Measurements from ENCODE around the gene NHLH2.

NHLH2 gene

GRCh38 chr1:115791816-115792215, 49.1 kb downstream of the NHLH2 start:
- no peak overlapping the region for H2BK15ac ChIP-seq (ENCODE audit: low read depth, poor library complexity, severe bottlenecking)
- H3K79me1 ChIP-seq (replicated peaks; ENCODE audit: low read length, poor library complexity, severe bottlenecking): no peaks in the 10 kb centered on the region
- H3K9ac ChIP-seq (ENCODE audit: low read length): no peak overlapping the region
- no peak overlapping the region for H2BK12ac ChIP-seq (ENCODE audit: low read length in 2 of 2)
- DNase-seq: no peak
- no peaks in the 10 kb centered on the region for H3K9me3 ChIP-seq (ENCODE audit: control insufficient read depth, low read length)
- no peak overlapping the region for H3K27ac ChIP-seq (ENCODE audit: low read length, poor library complexity, severe bottlenecking)
- no peak overlapping the region for H2AFZ ChIP-seq (ENCODE audit: low read depth, low read length)
- H2BK120ac ChIP-seq (ENCODE audit: low read depth, low read length): no peak overlapping the region
- peaks cover 25 to 28% of the 10 kb centered on the region in 2 experiments for H3K27me3 ChIP-seq (ENCODE audit: control insufficient read depth in 1 of 2, insufficient read depth in 1 of 2, low read length in 2 of 2)
- H3K4me1 ChIP-seq (ENCODE audit: control insufficient read depth, insufficient read depth, low read depth, low read length): no peaks in the 10 kb centered on the region
- no peak overlapping the region for H3K23ac ChIP-seq (ENCODE audit: low read length in 2 of 2)
- H3K4ac ChIP-seq (ENCODE audit: low read depth in 1 of 2, low read length in 2 of 2): no peak overlapping the region
- no peak overlapping the region for H4K8ac ChIP-seq (ENCODE audit: low read length)
- H3K4me3 ChIP-seq (ENCODE audit: insufficient read depth in 1 of 2, low read depth in 1 of 2, low read length in 2 of 2): no peak overlapping the region
- H3K18ac ChIP-seq (ENCODE audit: low read depth in 1 of 2, low read length in 2 of 2): no peak overlapping the region
- no peak overlapping the region for H3K14ac ChIP-seq (ENCODE audit: low read length in 2 of 2)
- H3K4me2 ChIP-seq (ENCODE audit: low read length, poor library complexity, severe bottlenecking): no peak overlapping the region
- H2AK5ac ChIP-seq (ENCODE audit: low read length, severe bottlenecking): no peak overlapping the region
- H2BK5ac ChIP-seq (ENCODE audit: low read depth, low read length, poor library complexity, severe bottlenecking): no peak overlapping the region
- no peak overlapping the region for H4K91ac ChIP-seq (ENCODE audit: low read length)
- H3K36me3 ChIP-seq (ENCODE audit: control insufficient read depth in 1 of 2, insufficient read depth in 2 of 2, low read depth in 1 of 2, low read length in 2 of 2): no peaks in the 10 kb centered on the region
- 73% methylated on average over 2 of the region's 3 CpGs for WGBS

- H2BK12ac ChIP-seq (ENCODE audit: low read length in 2 of 2): no peak overlapping the region
- no peaks in the 10 kb centered on the region for H3K36me3 ChIP-seq (ENCODE audit: control insufficient read depth in 1 of 2, insufficient read depth in 2 of 2, low read depth in 1 of 2, low read length in 2 of 2)
- no peak overlapping the region for H2AFZ ChIP-seq (ENCODE audit: low read depth, low read length)
- no peak overlapping the region for H3K23ac ChIP-seq (ENCODE audit: low read length in 2 of 2)
- H3K4ac ChIP-seq (ENCODE audit: low read depth in 1 of 2, low read length in 2 of 2): no peak overlapping the region
- no peak overlapping the region for H3K14ac ChIP-seq (ENCODE audit: low read length in 2 of 2)
- no peak overlapping the region for H2BK120ac ChIP-seq (ENCODE audit: low read depth, low read length)
- H3K27ac ChIP-seq (ENCODE audit: low read length, poor library complexity, severe bottlenecking): no peak overlapping the region
- no peak overlapping the region for H4K91ac ChIP-seq (ENCODE audit: low read length)
- no peaks in the 10 kb centered on the region for H3K9me3 ChIP-seq (ENCODE audit: control insufficient read depth, low read length)
- H2BK15ac ChIP-seq (ENCODE audit: low read depth, poor library complexity, severe bottlenecking): no peak overlapping the region
- no peak overlapping the region for H2BK5ac ChIP-seq (ENCODE audit: low read depth, low read length, poor library complexity, severe bottlenecking)
- H3K4me3 ChIP-seq (ENCODE audit: insufficient read depth in 1 of 2, low read depth in 1 of 2, low read length in 2 of 2): no peak overlapping the region
- H3K27me3 ChIP-seq (ENCODE audit: control insufficient read depth in 1 of 2, insufficient read depth in 1 of 2, low read length in 2 of 2): peaks cover 25% of the 10 kb centered on the region in 2 experiments
- H3K18ac ChIP-seq (ENCODE audit: low read depth in 1 of 2, low read length in 2 of 2): no peak overlapping the region
- no peak overlapping the region for H3K9ac ChIP-seq (ENCODE audit: low read length)
- H3K4me1 ChIP-seq (ENCODE audit: control insufficient read depth, insufficient read depth, low read depth, low read length): no peaks in the 10 kb centered on the region
- DNase-seq: no peak
- no peaks in the 10 kb centered on the region for H3K79me1 ChIP-seq (replicated peaks; ENCODE audit: low read length, poor library complexity, severe bottlenecking)
- no peak overlapping the region for H2AK5ac ChIP-seq (ENCODE audit: low read length, severe bottlenecking)
- no peak overlapping the region for H3K4me2 ChIP-seq (ENCODE audit: low read length, poor library complexity, severe bottlenecking)
- WGBS: 76% methylated on average over 6 of the region's 6 CpGs
- H4K8ac ChIP-seq (ENCODE audit: low read length): no peak overlapping the region
Measured at GRCh38 chr1:115790846-115791245, 50.1 kb downstream of the NHLH2 start.

GRCh38 chr1:115790356-115790755, 50.6 kb downstream of the NHLH2 start:
- Histone ChIP-seq H3K14ac (ENCODE audit: low read length in 2 of 2) (peak overlapping the region in 1 of 2 experiments; percentile 15), H3K4ac (ENCODE audit: low read depth in 1 of 2, low read length in 2 of 2) (no peak overlapping the region), H2BK120ac (ENCODE audit: low read depth, low read length) (no peak overlapping the region), H2BK5ac (ENCODE audit: low read depth, low read length, poor library complexity, severe bottlenecking) (no peak overlapping the region), H3K18ac (ENCODE audit: low read depth in 1 of 2, low read length in 2 of 2) (no peak overlapping the region), H3K9me3 (ENCODE audit: control insufficient read depth, low read length) (no peaks in the 10 kb centered on the region), H4K91ac (ENCODE audit: low read length) (no peak overlapping the region), H3K23ac (ENCODE audit: low read length in 2 of 2) (no peak overlapping the region), H3K27me3 (ENCODE audit: control insufficient read depth in 1 of 2, insufficient read depth in 1 of 2, low read length in 2 of 2) (peaks cover 25% of the 10 kb centered on the region in 2 experiments), H2AFZ (ENCODE audit: low read depth, low read length) (no peak overlapping the region), H3K9ac (ENCODE audit: low read length) (no peak overlapping the region), H2BK12ac (ENCODE audit: low read length in 2 of 2) (no peak overlapping the region), H3K4me2 (ENCODE audit: low read length, poor library complexity, severe bottlenecking) (no peak overlapping the region), H3K4me1 (ENCODE audit: control insufficient read depth, insufficient read depth, low read depth, low read length) (no peaks in the 10 kb centered on the region), H3K36me3 (ENCODE audit: control insufficient read depth in 1 of 2, insufficient read depth in 2 of 2, low read depth in 1 of 2, low read length in 2 of 2) (no peaks in the 10 kb centered on the region), H3K4me3 (ENCODE audit: insufficient read depth in 1 of 2, low read depth in 1 of 2, low read length in 2 of 2) (no peak overlapping the region), H4K8ac (ENCODE audit: low read length) (no peak overlapping the region), H2BK15ac (ENCODE audit: low read depth, poor library complexity, severe bottlenecking) (peak overlapping the region; percentile 52), H3K79me1 (replicated peaks; ENCODE audit: low read length, poor library complexity, severe bottlenecking) (no peaks in the 10 kb centered on the region), H3K27ac (ENCODE audit: low read length, poor library complexity, severe bottlenecking) (no peak overlapping the region), H2AK5ac (ENCODE audit: low read length, severe bottlenecking) (no peak overlapping the region)
- no peak for DNase-seq
- 0% methylated on average over 1 of the region's 3 CpGs for WGBS
